Measurements from ENCODE around the gene NADK. TPM values are rescaled to one million over a fixed set of nuclear protein-coding genes. Genes with fewer than 3 reads are reported as not detected.

The NADK gene
- total and polyA plus RNA-seq, 2 of the 13 experiments (the other 11 are each of a cell fraction or from before 2014, with no cell fraction given), result 56.6 to 60.1 TPM

DNA sequence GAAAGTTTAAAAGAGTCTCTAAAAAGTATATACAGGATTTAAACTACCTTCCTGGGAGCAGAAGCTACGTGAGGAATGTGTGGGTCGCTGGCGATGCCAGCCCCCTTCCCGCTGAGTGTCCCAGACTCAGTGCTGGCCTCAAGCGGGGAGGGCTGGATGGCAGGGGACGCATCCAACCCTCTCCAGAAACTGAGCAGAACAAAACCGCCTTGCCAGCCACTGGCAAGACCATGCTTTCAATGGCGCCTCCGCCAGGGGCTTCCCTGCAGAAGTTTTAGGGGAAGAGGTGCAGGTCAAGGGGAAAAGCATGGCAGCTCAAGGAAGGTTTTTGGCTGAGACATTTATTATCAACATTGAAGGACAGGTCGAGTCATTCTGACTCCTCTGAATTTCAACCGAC, 26.1 kb downstream of the NADK start:
- FAIRE-seq, result no peak
- no peak overlapping the region for H3K27ac ChIP-seq (ENCODE audit: extremely low read length, insufficient read depth, low read length)
- ChIA-PET CTCF (ENCODE audit: low intra/inter-chr PET ratio, low total read pairs) (no interaction called here), POLR2A (no interaction called here)
- ATAC-seq, result no peak
- no peak overlapping the region for H3K4me2 ChIP-seq (ENCODE audit: low read depth, low read length)
- no peak overlapping the region for H3K9ac ChIP-seq (ENCODE audit: insufficient read depth, low read depth, low read length)
- H3K79me2 ChIP-seq (ENCODE audit: insufficient read depth, low read length), result no peaks in the 10 kb centered on the region
- H3K27me3 ChIP-seq (ENCODE audit: control insufficient read depth in 1 of 2, insufficient read depth in 2 of 2, low read length in 2 of 2), result no peaks in the 10 kb centered on the region
- intact Hi-C loops (cut with micrococcal nuclease; ENCODE audit: unreplicated experiment) (no loop called here), in situ Hi-C loops (cut with HindIII; ENCODE audit: extremely low pct_ligation_motif_present, low pct_unique_long_range_greater_than_20kb) (no loop called here)
- no peaks in the 10 kb centered on the region for H3K9me3 ChIP-seq (ENCODE audit: low read length)
- H4K20me1 ChIP-seq (ENCODE audit: insufficient read depth, low read length), result no peaks in the 10 kb centered on the region
- H3K4me1 ChIP-seq (ENCODE audit: insufficient read depth, low read length), result peaks cover 14% of the 10 kb centered on the region
- TSS peak; percentile 60 for BruUV-seq (replicated peaks)
- DNase-seq (ENCODE audit: low spot score), result no peak
- peaks cover 20 to 29% of the 10 kb centered on the region in 2 experiments; a peak in 4 of 5 replicates for H3K36me3 ChIP-seq (replicated peaks in 1 of 2; ENCODE audit: control insufficient read depth in 1 of 2, insufficient read depth in 2 of 2, low read length in 2 of 2)
- H2AFZ ChIP-seq (ENCODE audit: low read length), result no peak overlapping the region
- 93% methylated on average over 11 of the region's 11 CpGs for WGBS (ENCODE audit: low lambda C conversion rate)
- no peak overlapping the region for H3K4me3 ChIP-seq (replicated peaks in 1 of 3; ENCODE audit: insufficient read depth in 1 of 3, low read depth in 2 of 3, low read length in 3 of 3)
- TF ChIP-seq MAFG (CRISPR knock-in tag; IDR thresholded peaks at IDR 0.05), result no peak
- no peak for TF ChIP-seq NONO (IDR thresholded peaks at IDR 0.05)
- no peak for TF ChIP-seq NONO (CRISPR knock-in tag; conservative IDR thresholded peaks at IDR 0.05)
- TF ChIP-seq ZNF468 (CRISPR knock-in tag; IDR thresholded peaks at IDR 0.05), result no peak
- no peak for TF ChIP-seq ZNF567 (CRISPR knock-in tag; IDR thresholded peaks at IDR 0.05; ENCODE audit: borderline replicate concordance)
- TF ChIP-seq TEAD3 (CRISPR knock-in tag; optimal IDR thresholded peaks at IDR 0.05; ENCODE audit: borderline replicate concordance), result no peak
- TF ChIP-seq EEA1 (CRISPR knock-in tag; IDR thresholded peaks at IDR 0.05; ENCODE audit: borderline replicate concordance), result no peak
- TF ChIP-seq, protein P1, sequence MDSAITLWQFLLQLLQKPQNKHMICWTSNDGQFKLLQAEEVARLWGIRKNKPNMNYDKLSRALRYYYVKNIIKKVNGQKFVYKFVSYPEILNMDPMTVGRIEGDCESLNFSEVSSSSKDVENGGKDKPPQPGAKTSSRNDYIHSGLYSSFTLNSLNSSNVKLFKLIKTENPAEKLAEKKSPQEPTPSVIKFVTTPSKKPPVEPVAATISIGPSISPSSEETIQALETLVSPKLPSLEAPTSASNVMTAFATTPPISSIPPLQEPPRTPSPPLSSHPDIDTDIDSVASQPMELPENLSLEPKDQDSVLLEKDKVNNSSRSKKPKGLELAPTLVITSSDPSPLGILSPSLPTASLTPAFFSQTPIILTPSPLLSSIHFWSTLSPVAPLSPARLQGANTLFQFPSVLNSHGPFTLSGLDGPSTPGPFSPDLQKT (CRISPR knock-in tag; IDR thresholded peaks at IDR 0.05; ENCODE audit: borderline replicate concordance), result no peak
- no peak for TF ChIP-seq ZNF607 (CRISPR knock-in tag; IDR thresholded peaks at IDR 0.05; ENCODE audit: borderline replicate concordance)
- TF ChIP-seq, protein P2, sequence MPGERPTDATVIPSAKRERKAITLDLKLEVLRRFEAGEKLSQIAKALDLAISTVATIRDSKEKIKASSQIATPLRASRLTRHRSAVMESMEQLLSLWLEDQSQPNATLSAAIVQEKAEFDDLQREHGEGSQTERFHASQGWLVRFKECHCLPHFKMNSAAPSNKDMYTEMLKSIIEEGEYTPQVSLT (CRISPR knock-in tag; IDR thresholded peaks at IDR 0.05; ENCODE audit: borderline replicate concordance, low read depth), result no peak
- TF ChIP-seq, protein P3, sequence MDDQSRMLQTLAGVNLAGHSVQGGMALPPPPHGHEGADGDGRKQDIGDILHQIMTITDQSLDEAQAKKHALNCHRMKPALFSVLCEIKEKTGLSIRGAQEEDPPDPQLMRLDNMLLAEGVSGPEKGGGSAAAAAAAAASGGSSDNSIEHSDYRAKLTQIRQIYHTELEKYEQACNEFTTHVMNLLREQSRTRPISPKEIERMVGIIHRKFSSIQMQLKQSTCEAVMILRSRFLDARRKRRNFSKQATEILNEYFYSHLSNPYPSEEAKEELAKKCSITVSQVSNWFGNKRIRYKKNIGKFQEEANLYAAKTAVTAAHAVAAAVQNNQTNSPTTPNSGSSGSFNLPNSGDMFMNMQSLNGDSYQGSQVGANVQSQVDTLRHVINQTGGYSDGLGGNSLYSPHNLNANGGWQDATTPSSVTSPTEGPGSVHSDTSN (CRISPR knock-in tag; IDR thresholded peaks at IDR 0.05; ENCODE audit: borderline replicate concordance), result no peak
- no peak for TF ChIP-seq ZNF788 (CRISPR knock-in tag; IDR thresholded peaks at IDR 0.05; ENCODE audit: borderline replicate concordance)
- TF ChIP-seq PATZ1 (CRISPR knock-in tag; IDR thresholded peaks at IDR 0.05), result no peak
- TF ChIP-seq ZNF362 (CRISPR knock-in tag; IDR thresholded peaks at IDR 0.05; ENCODE audit: borderline replicate concordance), result no peak
- TF ChIP-seq, protein P4, sequence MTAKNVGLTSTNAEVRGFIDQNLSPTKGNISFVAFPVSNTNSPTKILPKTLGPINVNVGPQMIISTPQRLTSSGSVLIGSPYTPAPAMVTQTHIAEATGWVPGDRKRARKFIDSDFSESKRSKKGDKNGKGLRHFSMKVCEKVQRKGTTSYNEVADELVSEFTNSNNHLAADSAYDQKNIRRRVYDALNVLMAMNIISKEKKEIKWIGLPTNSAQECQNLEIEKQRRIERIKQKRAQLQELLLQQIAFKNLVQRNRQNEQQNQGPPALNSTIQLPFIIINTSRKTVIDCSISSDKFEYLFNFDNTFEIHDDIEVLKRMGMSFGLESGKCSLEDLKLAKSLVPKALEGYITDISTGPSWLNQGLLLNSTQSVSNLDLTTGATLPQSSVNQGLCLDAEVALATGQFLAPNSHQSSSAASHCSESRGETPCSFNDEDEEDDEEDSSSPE (CRISPR knock-in tag; IDR thresholded peaks at IDR 0.05), result no peak
- TF ChIP-seq ZNF75D (CRISPR knock-in tag; IDR thresholded peaks at IDR 0.05; ENCODE audit: borderline replicate concordance), result no peak

All from HepG2 (cell line).